ENCODE results near the gene ZMYND8. TPM values are rescaled to one million over a fixed set of nuclear protein-coding genes. Genes with fewer than 3 reads are reported as not detected.
A peak's percentile ranks its signal among the peaks of the same experiment; 100 is the strongest.

ZMYND8 gene
- total RNA-seq, 1 donor from 2014 or later, result 42.6 TPM

- Mint-ChIP-seq H3K36me3 (ENCODE audit: low read depth) (peaks cover 33% of the 10 kb centered on the region), H3K4me3 (no peak overlapping the region), H3K27me3 (ENCODE audit: insufficient read depth) (no peaks in the 10 kb centered on the region), H3K9me3 (no peaks in the 10 kb centered on the region), H3K27ac (no peak overlapping the region), H3K4me1 (ENCODE audit: low read depth) (peaks cover 6% of the 10 kb centered on the region)
- no peak for DNase-seq (ENCODE audit: low spot score)
- intact Hi-C loops (cut with micrococcal nuclease), result no loop called here
Measured at GRCh38 chr20:47347661-47348435, 8.7 kb downstream of the ZMYND8 start.

GRCh38 chr20:47346172-47346571 lies 10.3 kb downstream of the ZMYND8 start:
- Mint-ChIP-seq H3K4me1 (ENCODE audit: low read depth) (peaks cover 6% of the 10 kb centered on the region), H3K4me3 (no peak overlapping the region), H3K27me3 (ENCODE audit: insufficient read depth) (no peaks in the 10 kb centered on the region), H3K9me3 (no peaks in the 10 kb centered on the region), H3K27ac (peak overlapping the region; percentile 55), H3K36me3 (ENCODE audit: low read depth) (peaks cover 33% of the 10 kb centered on the region)
- DNase-seq (ENCODE audit: low spot score), result no peak
- intact Hi-C loops (cut with micrococcal nuclease), result no loop called here

- Mint-ChIP-seq H3K36me3 (ENCODE audit: low read depth) (peaks cover 36% of the 10 kb centered on the region), H3K4me1 (ENCODE audit: low read depth) (peaks cover 6% of the 10 kb centered on the region), H3K27ac (no peak overlapping the region), H3K27me3 (ENCODE audit: insufficient read depth) (no peaks in the 10 kb centered on the region), H3K4me3 (no peak overlapping the region), H3K9me3 (no peaks in the 10 kb centered on the region)
- DNase-seq (ENCODE audit: low spot score), result no peak
- intact Hi-C loops (cut with micrococcal nuclease), result no loop called here
Measured at GRCh38 chr20:47345214-47345613, 11.3 kb downstream of the ZMYND8 start.

GRCh38 chr20:47343007-47343472 lies 13.5 kb downstream of the ZMYND8 start:
- H3K36me3 Mint-ChIP-seq (ENCODE audit: low read depth), result peaks cover 43% of the 10 kb centered on the region

GRCh38 chr20:47338131-47338628 lies 18.3 kb downstream of the ZMYND8 start:
- DNase-seq (ENCODE audit: low spot score), result no peak
- no peaks in the 10 kb centered on the region for H3K27me3 Mint-ChIP-seq (ENCODE audit: insufficient read depth)
- H3K9me3 Mint-ChIP-seq, result no peaks in the 10 kb centered on the region
- no peak overlapping the region for H3K4me3 Mint-ChIP-seq
- intact Hi-C loops (cut with micrococcal nuclease), result no loop called here
- peaks cover 26% of the 10 kb centered on the region for H3K36me3 Mint-ChIP-seq (ENCODE audit: low read depth)
- peaks cover 22% of the 10 kb centered on the region for H3K4me1 Mint-ChIP-seq (ENCODE audit: low read depth)
- no peak overlapping the region for H3K27ac Mint-ChIP-seq

More at GRCh38 chr20:47343007-47343472, 13.5 kb downstream of the ZMYND8 start:
- intact Hi-C loops (cut with micrococcal nuclease), result no loop called here
- H3K9me3 Mint-ChIP-seq, result no peaks in the 10 kb centered on the region
- H3K27me3 Mint-ChIP-seq (ENCODE audit: insufficient read depth), result no peaks in the 10 kb centered on the region
- peaks cover 6% of the 10 kb centered on the region for H3K4me1 Mint-ChIP-seq (ENCODE audit: low read depth)
- no peak overlapping the region for H3K27ac Mint-ChIP-seq
- no peak overlapping the region for H3K4me3 Mint-ChIP-seq
- no peak for DNase-seq (ENCODE audit: low spot score)

GRCh38 chr20:47337413-47337812 lies 19.1 kb downstream of the ZMYND8 start:
- Mint-ChIP-seq H3K36me3 (ENCODE audit: low read depth) (peaks cover 25% of the 10 kb centered on the region), H3K4me3 (no peak overlapping the region), H3K27me3 (ENCODE audit: insufficient read depth) (no peaks in the 10 kb centered on the region), H3K27ac (no peak overlapping the region), H3K9me3 (no peaks in the 10 kb centered on the region), H3K4me1 (ENCODE audit: low read depth) (peaks cover 30% of the 10 kb centered on the region)
- intact Hi-C loops (cut with micrococcal nuclease), result no loop called here
- DNase-seq (ENCODE audit: low spot score), result no peak

- Mint-ChIP-seq H3K4me1 (ENCODE audit: low read depth) (peaks cover 40% of the 10 kb centered on the region), H3K27me3 (ENCODE audit: insufficient read depth) (no peaks in the 10 kb centered on the region), H3K27ac (no peak overlapping the region), H3K4me3 (no peak overlapping the region), H3K9me3 (no peaks in the 10 kb centered on the region), H3K36me3 (ENCODE audit: low read depth) (peaks cover 32% of the 10 kb centered on the region)
- intact Hi-C loops (cut with micrococcal nuclease), result no loop called here
- no peak for DNase-seq (ENCODE audit: low spot score)
Measured at GRCh38 chr20:47336129-47336754, 20.3 kb downstream of the ZMYND8 start.

GRCh38 chr20:47335251-47336128 lies 21.0 kb downstream of the ZMYND8 start:
- DNase-seq (ENCODE audit: low spot score), result no peak

GRCh38 chr20:47334022-47334551 lies 22.4 kb downstream of the ZMYND8 start:
- no peaks in the 10 kb centered on the region for H3K9me3 Mint-ChIP-seq
- H3K4me3 Mint-ChIP-seq, result peak overlapping the region; percentile 1

More at GRCh38 chr20:47335251-47336128, 21.0 kb downstream of the ZMYND8 start:
- Mint-ChIP-seq H3K4me1 (ENCODE audit: low read depth) (peaks cover 47% of the 10 kb centered on the region), H3K27me3 (ENCODE audit: insufficient read depth) (no peaks in the 10 kb centered on the region), H3K9me3 (no peaks in the 10 kb centered on the region), H3K36me3 (ENCODE audit: low read depth) (peaks cover 34% of the 10 kb centered on the region), H3K4me3 (no peak overlapping the region), H3K27ac (no peak overlapping the region)
- intact Hi-C loops (cut with micrococcal nuclease), result no loop called here

GRCh38 chr20:47332381-47333206 lies 23.9 kb downstream of the ZMYND8 start:
- H3K9me3 Mint-ChIP-seq, result no peaks in the 10 kb centered on the region
- H3K4me1 Mint-ChIP-seq (ENCODE audit: low read depth), result peaks cover 47% of the 10 kb centered on the region
- H3K27ac Mint-ChIP-seq, result peak overlapping the region; percentile 40
- H3K4me3 Mint-ChIP-seq, result no peak overlapping the region
- H3K36me3 Mint-ChIP-seq (ENCODE audit: low read depth), result peaks cover 33% of the 10 kb centered on the region
- DNase-seq (ENCODE audit: low spot score), result no peak
- intact Hi-C loops (cut with micrococcal nuclease), result no loop called here
- H3K27me3 Mint-ChIP-seq (ENCODE audit: insufficient read depth), result no peaks in the 10 kb centered on the region

More at GRCh38 chr20:47334022-47334551, 22.4 kb downstream of the ZMYND8 start:
- Mint-ChIP-seq H3K27me3 (ENCODE audit: insufficient read depth) (no peaks in the 10 kb centered on the region), H3K27ac (no peak overlapping the region), H3K4me1 (ENCODE audit: low read depth) (peaks cover 47% of the 10 kb centered on the region), H3K36me3 (ENCODE audit: low read depth) (peaks cover 33% of the 10 kb centered on the region)
- intact Hi-C loops (cut with micrococcal nuclease), result no loop called here
- no peak for DNase-seq (ENCODE audit: low spot score)

GRCh38 chr20:47330933-47331708 lies 25.4 kb downstream of the ZMYND8 start:
- no peaks in the 10 kb centered on the region for H3K27me3 Mint-ChIP-seq (ENCODE audit: insufficient read depth)
- H3K9me3 Mint-ChIP-seq, result no peaks in the 10 kb centered on the region
- H3K4me1 Mint-ChIP-seq (ENCODE audit: low read depth), result peaks cover 42% of the 10 kb centered on the region
- peaks cover 34% of the 10 kb centered on the region for H3K36me3 Mint-ChIP-seq (ENCODE audit: low read depth)
- intact Hi-C loops (cut with micrococcal nuclease), result loop anchor here (2.0 kb wide), 1 partner anchor 14 kb away; no protein-coding TSS in a partner anchor
- peak overlapping the region; percentile 31 for H3K4me3 Mint-ChIP-seq
- peak overlapping the region; percentile 81 for H3K27ac Mint-ChIP-seq
- DNase-seq (ENCODE audit: low spot score), result no peak
